Measurements from ENCODE around the gene GRID1. TPM values are rescaled to one million over a fixed set of nuclear protein-coding genes. Genes with fewer than 3 reads are reported as not detected.

Gene GRID1
- total RNA-seq, 1 experiment from 2014 or later: 0.37 TPM

GRCh38 chr10:85971494-85971893, 395.1 kb downstream of the GRID1 start:
- H3K27me3 Mint-ChIP-seq (ENCODE audit: low read depth): no peaks in the 10 kb centered on the region
- peaks cover 27% of the 10 kb centered on the region for H3K9me3 Mint-ChIP-seq
- no peak overlapping the region for H3K27ac Mint-ChIP-seq
- no peak overlapping the region for H3K4me3 Mint-ChIP-seq
- DNase-seq (ENCODE audit: low spot score) (no peak), ATAC-seq (no peak)
- H3K36me3 Mint-ChIP-seq: 0 out of 2 replicates have a peak, but pooled peaks cover 3% of the 10 kb centered on the region
- no peaks in the 10 kb centered on the region for H3K4me1 Mint-ChIP-seq
- ChIA-PET POLR2A (no interaction called here), CTCF (no interaction called here)
- no peak for TF ChIP-seq NFATC4 (CRISPR knock-in tag; IDR thresholded peaks at IDR 0.05)
- TF ChIP-seq ZNF121 (CRISPR knock-in tag; IDR thresholded peaks at IDR 0.05): no peak
- TF ChIP-seq, protein P1, sequence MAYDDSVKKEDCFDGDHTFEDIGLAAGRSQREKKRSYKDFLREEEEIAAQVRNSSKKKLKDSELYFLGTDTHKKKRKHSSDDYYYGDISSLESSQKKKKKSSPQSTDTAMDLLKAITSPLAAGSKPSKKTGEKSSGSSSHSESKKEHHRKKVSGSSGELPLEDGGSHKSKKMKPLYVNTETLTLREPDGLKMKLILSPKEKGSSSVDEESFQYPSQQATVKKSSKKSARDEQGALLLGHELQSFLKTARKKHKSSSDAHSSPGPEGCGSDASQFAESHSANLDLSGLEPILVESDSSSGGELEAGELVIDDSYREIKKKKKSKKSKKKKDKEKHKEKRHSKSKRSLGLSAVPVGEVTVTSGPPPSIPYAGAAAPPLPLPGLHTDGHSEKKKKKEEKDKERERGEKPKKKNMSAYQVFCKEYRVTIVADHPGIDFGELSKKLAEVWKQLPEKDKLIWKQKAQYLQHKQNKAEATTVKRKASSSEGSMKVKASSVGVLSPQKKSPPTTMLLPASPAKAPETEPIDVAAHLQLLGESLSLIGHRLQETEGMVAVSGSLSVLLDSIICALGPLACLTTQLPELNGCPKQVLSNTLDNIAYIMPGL (CRISPR knock-in tag; IDR thresholded peaks at IDR 0.05): no peak
- no peak for TF ChIP-seq SOX15 (CRISPR knock-in tag; IDR thresholded peaks at IDR 0.05)
- TF ChIP-seq ATF1 (CRISPR knock-in tag; IDR thresholded peaks at IDR 0.05): no peak
- TF ChIP-seq ATF3 (CRISPR knock-in tag; conservative IDR thresholded peaks at IDR 0.05): no peak
- TF ChIP-seq SP1 (CRISPR knock-in tag; conservative IDR thresholded peaks at IDR 0.05): no peak

DNA sequence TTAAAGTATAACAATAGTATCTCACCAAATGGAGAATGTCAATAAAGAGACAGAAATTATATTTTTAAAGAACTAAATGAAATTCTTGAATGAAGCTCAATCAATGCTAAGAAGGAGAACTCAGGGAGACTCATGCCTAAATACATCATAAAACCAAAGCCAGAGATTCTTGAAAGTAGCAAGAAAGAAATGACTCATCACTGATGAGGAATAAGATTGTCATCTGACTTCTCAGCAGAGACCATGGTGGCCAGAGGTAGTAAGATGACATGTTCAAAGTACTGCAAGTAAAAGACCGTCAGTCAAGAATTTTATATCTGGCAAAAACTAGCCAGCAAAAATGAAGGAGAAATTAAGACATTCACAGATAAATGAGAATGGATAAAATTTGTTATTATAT, 399.0 kb downstream of the GRID1 start:
- TF ChIP-seq ZNF425 (CRISPR knock-in tag; conservative IDR thresholded peaks at IDR 0.05) (no peak), CBFB (CRISPR knock-in tag; IDR thresholded peaks at IDR 0.05; ENCODE audit: low read depth) (no peak), CTCF (IDR thresholded peaks at IDR 0.05) (no peak), IRF2 (CRISPR knock-in tag; IDR thresholded peaks at IDR 0.05; ENCODE audit: borderline replicate concordance, low read depth) (no peak)
- ATAC-seq: no peak
- Mint-ChIP-seq H3K27me3 (ENCODE audit: low read depth) (peaks cover 3% of the 10 kb centered on the region; the same call in 1 of the 2 replicates), H3K27ac (no peak overlapping the region), H3K36me3 (peaks cover 15% of the 10 kb centered on the region), H3K4me3 (no peak overlapping the region), H3K4me1 (no peaks in the 10 kb centered on the region), H3K9me3 (peaks cover 55% of the 10 kb centered on the region)
- ChIA-PET POLR2A (no interaction called here), CTCF (no interaction called here)
- no peak for DNase-seq (ENCODE audit: low spot score)

DNA sequence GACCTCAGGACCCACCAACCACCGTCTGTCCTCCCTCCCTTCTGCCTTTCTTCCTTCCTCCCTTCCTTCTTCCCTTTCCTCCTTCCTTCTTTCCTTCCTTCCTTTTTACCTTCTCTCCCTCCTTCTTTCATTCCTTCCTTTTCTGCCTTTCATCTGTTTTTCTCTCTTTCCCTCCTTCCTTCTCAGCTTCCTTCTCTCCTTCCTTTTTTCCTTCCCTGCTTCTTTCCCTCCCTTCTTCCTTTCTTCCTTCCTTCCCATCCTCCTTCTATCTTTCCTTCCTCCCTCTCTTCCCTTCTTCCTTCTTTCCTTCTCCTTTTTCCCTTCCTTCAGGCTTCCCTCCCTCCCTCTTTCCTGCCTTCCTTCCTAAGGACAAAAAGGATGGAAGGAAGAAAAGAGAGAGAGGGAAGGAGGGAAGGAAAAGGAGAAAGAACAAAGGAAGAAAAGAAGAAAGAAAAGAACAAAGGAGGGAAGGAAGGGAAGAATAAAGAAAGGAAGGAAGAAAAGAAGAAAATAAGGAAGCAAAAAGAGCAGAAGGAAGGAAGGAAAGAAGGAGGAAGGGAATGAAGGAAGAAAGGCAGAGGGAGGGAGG, 405.0 kb downstream of the GRID1 start:
- POLR2A ChIA-PET: no interaction called here
- ATAC-seq: no peak
- CTCF ChIA-PET: no interaction called here

More for the DNA sequence above, 405.0 kb downstream of the GRID1 start:
- H3K4me3 Mint-ChIP-seq: no peak overlapping the region
- no peak for DNase-seq (ENCODE audit: low spot score)
- H3K4me1 Mint-ChIP-seq: no peaks in the 10 kb centered on the region
- peaks cover 15% of the 10 kb centered on the region for H3K36me3 Mint-ChIP-seq
- no peak overlapping the region for H3K27ac Mint-ChIP-seq
- peaks cover 3% of the 10 kb centered on the region; the same call in 1 of the 2 replicates for H3K27me3 Mint-ChIP-seq (ENCODE audit: low read depth)
- peaks cover 49% of the 10 kb centered on the region for H3K9me3 Mint-ChIP-seq
- TF ChIP-seq EMX1 (CRISPR knock-in tag; IDR thresholded peaks at IDR 0.05): no peak
- TF ChIP-seq TCF7 (CRISPR knock-in tag; IDR thresholded peaks at IDR 0.05; ENCODE audit: low read depth): no peak
- no peak for TF ChIP-seq GRHL2 (CRISPR knock-in tag; IDR thresholded peaks at IDR 0.05; ENCODE audit: insufficient replicate concordance, severe bottlenecking)
- no peak for TF ChIP-seq ZNF671 (CRISPR knock-in tag; IDR thresholded peaks at IDR 0.05)
- TF ChIP-seq ZNF512 (CRISPR knock-in tag; IDR thresholded peaks at IDR 0.05; ENCODE audit: borderline replicate concordance): no peak
- no peak for TF ChIP-seq FOXP4 (CRISPR knock-in tag; IDR thresholded peaks at IDR 0.05)
- no peak for TF ChIP-seq USF2 (CRISPR knock-in tag; IDR thresholded peaks at IDR 0.05)
- TF ChIP-seq, protein P2, sequence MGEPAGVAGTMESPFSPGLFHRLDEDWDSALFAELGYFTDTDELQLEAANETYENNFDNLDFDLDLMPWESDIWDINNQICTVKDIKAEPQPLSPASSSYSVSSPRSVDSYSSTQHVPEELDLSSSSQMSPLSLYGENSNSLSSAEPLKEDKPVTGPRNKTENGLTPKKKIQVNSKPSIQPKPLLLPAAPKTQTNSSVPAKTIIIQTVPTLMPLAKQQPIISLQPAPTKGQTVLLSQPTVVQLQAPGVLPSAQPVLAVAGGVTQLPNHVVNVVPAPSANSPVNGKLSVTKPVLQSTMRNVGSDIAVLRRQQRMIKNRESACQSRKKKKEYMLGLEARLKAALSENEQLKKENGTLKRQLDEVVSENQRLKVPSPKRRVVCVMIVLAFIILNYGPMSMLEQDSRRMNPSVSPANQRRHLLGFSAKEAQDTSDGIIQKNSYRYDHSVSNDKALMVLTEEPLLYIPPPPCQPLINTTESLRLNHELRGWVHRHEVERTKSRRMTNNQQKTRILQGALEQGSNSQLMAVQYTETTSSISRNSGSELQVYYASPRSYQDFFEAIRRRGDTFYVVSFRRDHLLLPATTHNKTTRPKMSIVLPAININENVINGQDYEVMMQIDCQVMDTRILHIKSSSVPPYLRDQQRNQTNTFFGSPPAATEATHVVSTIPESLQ (CRISPR knock-in tag; IDR thresholded peaks at IDR 0.05): no peak

All from WTC11 (cell line).